Measurements from ENCODE around the gene VPS36. TPM values are rescaled to one million over a fixed set of nuclear protein-coding genes. Genes with fewer than 3 reads are reported as not detected.

The VPS36 gene
- total and polyA plus RNA-seq, 4 donors = 10.1 to 34.6 (median 26.2) TPM

DNA sequence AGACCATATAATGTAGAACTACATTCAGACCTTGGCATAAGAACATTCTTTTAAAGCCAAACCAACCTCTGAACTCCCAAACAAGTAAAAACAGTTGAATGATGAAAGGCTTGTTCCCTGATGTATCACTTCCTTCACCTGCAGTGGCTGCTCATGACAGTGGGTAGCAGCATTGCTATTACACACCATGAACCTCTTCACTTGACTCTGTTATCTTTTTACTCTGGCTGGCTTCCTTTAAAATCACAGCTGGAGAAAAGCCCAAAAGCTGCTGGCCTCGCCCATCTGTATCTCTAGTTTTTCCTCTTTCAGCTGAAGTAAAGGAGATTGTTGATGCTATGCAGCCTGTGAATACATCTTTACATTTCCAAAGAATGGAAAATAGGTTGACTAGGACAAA lies 67.1 kb downstream of the VPS36 start:
- Histone ChIP-seq H3K27me3 (ENCODE audit: control insufficient read depth in 4 of 4, insufficient read depth in 4 of 4, low read length in 3 of 4) (no peaks in the 10 kb centered on the region), H3K27ac (ENCODE audit: low read depth in 1 of 2, low read length in 2 of 2) (no peak overlapping the region), H3K4me1 (ENCODE audit: control insufficient read depth in 4 of 4, insufficient read depth in 4 of 4, low read length in 3 of 4) (no peaks in the 10 kb centered on the region), H3K36me3 (ENCODE audit: control insufficient read depth in 4 of 4, insufficient read depth in 3 of 4, low read depth in 1 of 4, low read length in 3 of 4) (peaks cover 0 to 1% (median 0%) of the 10 kb centered on the region in 4 donors), H3K9me3 (ENCODE audit: control insufficient read depth in 4 of 4, low read length in 3 of 4) (no peaks in the 10 kb centered on the region), H3K4me3 (ENCODE audit: low read depth in 1 of 3, low read length in 3 of 3) (no peak overlapping the region), H3K9ac (ENCODE audit: low read depth in 1 of 2, low read length in 2 of 2) (no peak overlapping the region)
- 79% methylated on average over 1 of the region's 1 CpG for WGBS
- no peak for DNase-seq (ENCODE audit: low spot score)
- TF ChIP-seq, protein P1, sequence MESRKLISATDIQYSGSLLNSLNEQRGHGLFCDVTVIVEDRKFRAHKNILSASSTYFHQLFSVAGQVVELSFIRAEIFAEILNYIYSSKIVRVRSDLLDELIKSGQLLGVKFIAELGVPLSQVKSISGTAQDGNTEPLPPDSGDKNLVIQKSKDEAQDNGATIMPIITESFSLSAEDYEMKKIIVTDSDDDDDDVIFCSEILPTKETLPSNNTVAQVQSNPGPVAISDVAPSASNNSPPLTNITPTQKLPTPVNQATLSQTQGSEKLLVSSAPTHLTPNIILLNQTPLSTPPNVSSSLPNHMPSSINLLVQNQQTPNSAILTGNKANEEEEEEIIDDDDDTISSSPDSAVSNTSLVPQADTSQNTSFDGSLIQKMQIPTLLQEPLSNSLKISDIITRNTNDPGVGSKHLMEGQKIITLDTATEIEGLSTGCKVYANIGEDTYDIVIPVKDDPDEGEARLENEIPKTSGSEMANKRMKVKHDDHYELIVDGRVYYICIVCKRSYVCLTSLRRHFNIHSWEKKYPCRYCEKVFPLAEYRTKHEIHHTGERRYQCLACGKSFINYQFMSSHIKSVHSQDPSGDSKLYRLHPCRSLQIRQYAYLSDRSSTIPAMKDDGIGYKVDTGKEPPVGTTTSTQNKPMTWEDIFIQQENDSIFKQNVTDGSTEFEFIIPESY (IDR thresholded peaks at IDR 0.05) = no peak

DNA sequence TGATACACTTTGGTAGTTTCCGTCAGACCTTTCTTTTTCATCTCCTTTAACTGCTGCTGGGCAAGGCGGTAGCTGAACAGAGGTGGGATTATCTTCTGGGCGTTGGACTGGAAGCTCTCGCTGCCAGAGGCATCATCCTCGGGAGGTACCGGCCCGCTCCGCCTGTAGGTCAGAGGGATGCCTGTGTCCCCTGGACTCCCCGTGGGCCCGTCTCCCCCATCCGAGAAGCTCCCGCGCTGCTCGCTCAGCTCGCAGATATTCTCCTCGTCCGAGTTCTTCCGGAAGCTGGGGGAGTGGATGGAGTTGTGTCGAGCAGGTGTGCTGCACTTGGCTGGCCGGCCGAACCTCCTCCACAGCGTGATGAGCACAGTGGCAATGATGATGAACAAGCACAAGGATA lies 72.1 kb downstream of the VPS36 start:
- Histone ChIP-seq H3K4me1 (ENCODE audit: control insufficient read depth in 4 of 4, insufficient read depth in 4 of 4, low read length in 3 of 4) (peaks cover 6 to 16% (median 10%) of the 10 kb centered on the region in 4 donors), H3K36me3 (ENCODE audit: control insufficient read depth in 4 of 4, insufficient read depth in 3 of 4, low read depth in 1 of 4, low read length in 3 of 4) (peaks cover 0 to 1% (median 0%) of the 10 kb centered on the region in 4 donors), H3K9me3 (ENCODE audit: control insufficient read depth in 4 of 4, low read length in 3 of 4) (no peaks in the 10 kb centered on the region), H3K4me3 (ENCODE audit: low read depth in 1 of 3, low read length in 3 of 3) (no peak overlapping the region), H3K9ac (ENCODE audit: low read depth in 1 of 2, low read length in 2 of 2) (no peak overlapping the region), H3K27me3 (ENCODE audit: control insufficient read depth in 4 of 4, insufficient read depth in 4 of 4, low read length in 3 of 4) (no peaks in the 10 kb centered on the region), H3K27ac (ENCODE audit: low read depth in 1 of 2, low read length in 2 of 2) (no peak overlapping the region)
- no peak for DNase-seq (ENCODE audit: low spot score)
- 96% methylated on average over 22 of the region's 22 CpGs for WGBS
- TF ChIP-seq GABPA (IDR thresholded peaks at IDR 0.05 in 1 of 2, conservative IDR thresholded peaks at IDR 0.05 in 1 of 2) = no peak

DNA sequence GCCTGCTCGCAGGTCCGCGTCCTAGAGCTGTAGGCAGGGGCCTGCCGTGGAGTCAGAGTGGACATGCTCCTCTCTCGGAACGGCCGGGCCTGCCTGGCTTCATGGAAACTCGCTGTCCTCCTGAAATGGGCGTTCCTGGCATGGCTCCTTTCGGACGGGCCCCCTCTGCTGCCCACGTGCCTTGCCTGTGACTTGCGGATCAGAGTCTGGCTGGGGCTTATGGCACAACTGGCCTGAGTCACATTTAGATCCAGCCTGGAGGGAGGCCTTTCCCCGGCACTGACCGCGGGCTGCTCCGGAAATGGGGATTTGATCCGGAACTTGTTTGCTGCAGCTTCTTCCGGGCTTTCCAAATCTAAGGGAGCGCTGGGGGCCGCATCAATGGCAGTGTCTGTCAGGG lies 72.5 kb downstream of the VPS36 start:
- DNase-seq (ENCODE audit: low spot score) = no peak
- 96% methylated on average over 21 of the region's 21 CpGs for WGBS
- peaks cover 6 to 16% (median 10%) of the 10 kb centered on the region in 4 donors for H3K4me1 ChIP-seq (ENCODE audit: control insufficient read depth in 4 of 4, insufficient read depth in 4 of 4, low read length in 3 of 4)
- H3K4me3 ChIP-seq (ENCODE audit: low read depth in 1 of 3, low read length in 3 of 3) = no peak overlapping the region
- H3K9me3 ChIP-seq (ENCODE audit: control insufficient read depth in 4 of 4, low read length in 3 of 4) = no peaks in the 10 kb centered on the region
- H3K27ac ChIP-seq (ENCODE audit: low read depth in 1 of 2, low read length in 2 of 2) = no peak overlapping the region
- no peaks in the 10 kb centered on the region for H3K27me3 ChIP-seq (ENCODE audit: control insufficient read depth in 4 of 4, insufficient read depth in 4 of 4, low read length in 3 of 4)
- peaks cover 0 to 1% (median 0%) of the 10 kb centered on the region in 4 donors for H3K36me3 ChIP-seq (ENCODE audit: control insufficient read depth in 4 of 4, insufficient read depth in 3 of 4, low read depth in 1 of 4, low read length in 3 of 4)
- H3K9ac ChIP-seq (ENCODE audit: low read depth in 1 of 2, low read length in 2 of 2) = no peak overlapping the region
- TF ChIP-seq, protein P2, sequence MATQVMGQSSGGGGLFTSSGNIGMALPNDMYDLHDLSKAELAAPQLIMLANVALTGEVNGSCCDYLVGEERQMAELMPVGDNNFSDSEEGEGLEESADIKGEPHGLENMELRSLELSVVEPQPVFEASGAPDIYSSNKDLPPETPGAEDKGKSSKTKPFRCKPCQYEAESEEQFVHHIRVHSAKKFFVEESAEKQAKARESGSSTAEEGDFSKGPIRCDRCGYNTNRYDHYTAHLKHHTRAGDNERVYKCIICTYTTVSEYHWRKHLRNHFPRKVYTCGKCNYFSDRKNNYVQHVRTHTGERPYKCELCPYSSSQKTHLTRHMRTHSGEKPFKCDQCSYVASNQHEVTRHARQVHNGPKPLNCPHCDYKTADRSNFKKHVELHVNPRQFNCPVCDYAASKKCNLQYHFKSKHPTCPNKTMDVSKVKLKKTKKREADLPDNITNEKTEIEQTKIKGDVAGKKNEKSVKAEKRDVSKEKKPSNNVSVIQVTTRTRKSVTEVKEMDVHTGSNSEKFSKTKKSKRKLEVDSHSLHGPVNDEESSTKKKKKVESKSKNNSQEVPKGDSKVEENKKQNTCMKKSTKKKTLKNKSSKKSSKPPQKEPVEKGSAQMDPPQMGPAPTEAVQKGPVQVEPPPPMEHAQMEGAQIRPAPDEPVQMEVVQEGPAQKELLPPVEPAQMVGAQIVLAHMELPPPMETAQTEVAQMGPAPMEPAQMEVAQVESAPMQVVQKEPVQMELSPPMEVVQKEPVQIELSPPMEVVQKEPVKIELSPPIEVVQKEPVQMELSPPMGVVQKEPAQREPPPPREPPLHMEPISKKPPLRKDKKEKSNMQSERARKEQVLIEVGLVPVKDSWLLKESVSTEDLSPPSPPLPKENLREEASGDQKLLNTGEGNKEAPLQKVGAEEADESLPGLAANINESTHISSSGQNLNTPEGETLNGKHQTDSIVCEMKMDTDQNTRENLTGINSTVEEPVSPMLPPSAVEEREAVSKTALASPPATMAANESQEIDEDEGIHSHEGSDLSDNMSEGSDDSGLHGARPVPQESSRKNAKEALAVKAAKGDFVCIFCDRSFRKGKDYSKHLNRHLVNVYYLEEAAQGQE (IDR thresholded peaks at IDR 0.05) = no peak
- TF ChIP-seq, protein P1 (IDR thresholded peaks at IDR 0.05) = no peak
- TF ChIP-seq, protein P3, sequence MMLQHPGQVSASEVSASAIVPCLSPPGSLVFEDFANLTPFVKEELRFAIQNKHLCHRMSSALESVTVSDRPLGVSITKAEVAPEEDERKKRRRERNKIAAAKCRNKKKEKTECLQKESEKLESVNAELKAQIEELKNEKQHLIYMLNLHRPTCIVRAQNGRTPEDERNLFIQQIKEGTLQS (IDR thresholded peaks at IDR 0.05) = no peak
- TF ChIP-seq, protein P4, sequence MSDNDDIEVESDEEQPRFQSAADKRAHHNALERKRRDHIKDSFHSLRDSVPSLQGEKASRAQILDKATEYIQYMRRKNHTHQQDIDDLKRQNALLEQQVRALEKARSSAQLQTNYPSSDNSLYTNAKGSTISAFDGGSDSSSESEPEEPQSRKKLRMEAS (IDR thresholded peaks at IDR 0.05) = no peak
- no peak for TF ChIP-seq RAD21 (IDR thresholded peaks at IDR 0.05)
- TF ChIP-seq HNF4A (conservative IDR thresholded peaks at IDR 0.05) = no peak
- no peak for TF ChIP-seq HNF4G (IDR thresholded peaks at IDR 0.05)
- TF ChIP-seq EGR1 (IDR thresholded peaks at IDR 0.05; ENCODE audit: low read depth in 2 of 2) = no peak
- TF ChIP-seq FOXA2 (IDR thresholded peaks at IDR 0.05) = no peak
- TF ChIP-seq, protein P5, sequence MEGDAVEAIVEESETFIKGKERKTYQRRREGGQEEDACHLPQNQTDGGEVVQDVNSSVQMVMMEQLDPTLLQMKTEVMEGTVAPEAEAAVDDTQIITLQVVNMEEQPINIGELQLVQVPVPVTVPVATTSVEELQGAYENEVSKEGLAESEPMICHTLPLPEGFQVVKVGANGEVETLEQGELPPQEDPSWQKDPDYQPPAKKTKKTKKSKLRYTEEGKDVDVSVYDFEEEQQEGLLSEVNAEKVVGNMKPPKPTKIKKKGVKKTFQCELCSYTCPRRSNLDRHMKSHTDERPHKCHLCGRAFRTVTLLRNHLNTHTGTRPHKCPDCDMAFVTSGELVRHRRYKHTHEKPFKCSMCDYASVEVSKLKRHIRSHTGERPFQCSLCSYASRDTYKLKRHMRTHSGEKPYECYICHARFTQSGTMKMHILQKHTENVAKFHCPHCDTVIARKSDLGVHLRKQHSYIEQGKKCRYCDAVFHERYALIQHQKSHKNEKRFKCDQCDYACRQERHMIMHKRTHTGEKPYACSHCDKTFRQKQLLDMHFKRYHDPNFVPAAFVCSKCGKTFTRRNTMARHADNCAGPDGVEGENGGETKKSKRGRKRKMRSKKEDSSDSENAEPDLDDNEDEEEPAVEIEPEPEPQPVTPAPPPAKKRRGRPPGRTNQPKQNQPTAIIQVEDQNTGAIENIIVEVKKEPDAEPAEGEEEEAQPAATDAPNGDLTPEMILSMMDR (IDR thresholded peaks at IDR 0.05; ENCODE audit: low read depth, low read length, missing input control) = no peak
- no peak for TF ChIP-seq JUND (IDR thresholded peaks at IDR 0.05)
- TF ChIP-seq GABPA (IDR thresholded peaks at IDR 0.05 in 1 of 2, conservative IDR thresholded peaks at IDR 0.05 in 1 of 2) = no peak
- TF ChIP-seq TAF1 (conservative IDR thresholded peaks at IDR 0.05) = no peak
- TF ChIP-seq NR2F2 (IDR thresholded peaks at IDR 0.05) = no peak
- TF ChIP-seq SP1 (IDR thresholded peaks at IDR 0.05) = no peak
